Omental fat pad (tissue), 4 donors: ENCODE measurements around the gene FLVCR2. TPM values are rescaled to one million over a fixed set of nuclear protein-coding genes. Genes with fewer than 3 reads are reported as not detected.
"Not testable (repeated sequence)": the region's sequence is repeated elsewhere in the genome, so short reads cannot be mapped to it uniquely, and the experiment has no call there.

Experiments
- ATAC-seq: fragments of 150-250 bp; one replicate; pipeline ENCODE4 v1.9.1; 2016; ENCODE audit warnings: mild to moderate bottlenecking, moderate library complexity; ENCODE audit not compliant: low FRiP score
- DNase-seq: peaks from one replicate; pipeline ENCODE4 v3.0.0-alpha.2; 2019; ENCODE audit warnings: low spot score
- small RNA-seq: library from RNA; depleted of rRNA; stranded (forward); fragments of <200 nt; gene quantifications from one replicate; pipeline ENCODE3, GENCODE V24; 2016
- total RNA-seq, 4 donors: library from RNA; depleted of rRNA; stranded (reverse); fragments of >200 nt; gene quantifications; one replicate each; pipeline ENCODE4 v1.1.0, GENCODE V29; 2016
- TF ChIP-seq, protein P1 (sequence below), 3 donors: fragments of 450-650 bp; IDR thresholded peaks; one replicate each; pipeline ENCODE4 v1.5.1; 2016 to 2017; ENCODE audit warnings: antibody characterized with exemption in 3 of 3, mild to moderate bottlenecking in 3 of 3, moderate library complexity in 2 of 3

Gene FLVCR2
- total RNA-seq, 4 donors from 2014 or later, result 5.8 to 25.6 (median 11.8) TPM

DNA sequence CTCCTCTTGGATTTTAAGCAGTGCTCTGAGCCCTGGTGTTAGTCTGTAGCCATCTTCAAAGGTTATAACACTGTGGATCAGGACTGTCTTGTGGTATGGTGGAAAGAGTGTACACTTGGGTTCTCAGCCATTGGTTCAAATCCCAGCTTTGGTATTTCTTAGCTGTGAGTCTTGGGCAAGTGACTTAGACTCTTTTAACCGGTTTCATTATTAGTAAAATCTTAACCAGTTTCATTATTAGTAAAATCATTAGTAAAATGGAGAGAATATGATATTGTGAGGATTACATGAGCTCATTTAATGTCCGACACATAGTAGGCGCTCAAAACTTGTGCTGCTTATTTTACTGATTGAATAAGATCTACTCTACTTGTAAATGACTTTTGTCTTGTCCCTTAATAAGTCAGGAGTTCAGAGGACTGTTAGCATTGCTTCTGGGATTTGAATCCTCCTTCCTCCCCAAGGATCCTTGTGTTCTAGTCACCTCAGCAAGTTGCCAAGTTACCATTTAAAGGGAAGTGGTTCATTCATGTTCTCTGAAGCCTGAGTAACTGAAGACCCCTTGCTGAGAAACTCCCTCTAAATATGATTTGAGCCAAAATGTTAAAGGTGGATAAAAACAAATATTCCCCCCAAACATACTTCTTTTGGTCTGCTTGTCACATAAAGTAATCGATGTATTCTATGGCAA lies 95.1 kb downstream of the FLVCR2 start:
- DNase-seq (no peak), ATAC-seq (no peak)
- TF ChIP-seq, protein P1, sequence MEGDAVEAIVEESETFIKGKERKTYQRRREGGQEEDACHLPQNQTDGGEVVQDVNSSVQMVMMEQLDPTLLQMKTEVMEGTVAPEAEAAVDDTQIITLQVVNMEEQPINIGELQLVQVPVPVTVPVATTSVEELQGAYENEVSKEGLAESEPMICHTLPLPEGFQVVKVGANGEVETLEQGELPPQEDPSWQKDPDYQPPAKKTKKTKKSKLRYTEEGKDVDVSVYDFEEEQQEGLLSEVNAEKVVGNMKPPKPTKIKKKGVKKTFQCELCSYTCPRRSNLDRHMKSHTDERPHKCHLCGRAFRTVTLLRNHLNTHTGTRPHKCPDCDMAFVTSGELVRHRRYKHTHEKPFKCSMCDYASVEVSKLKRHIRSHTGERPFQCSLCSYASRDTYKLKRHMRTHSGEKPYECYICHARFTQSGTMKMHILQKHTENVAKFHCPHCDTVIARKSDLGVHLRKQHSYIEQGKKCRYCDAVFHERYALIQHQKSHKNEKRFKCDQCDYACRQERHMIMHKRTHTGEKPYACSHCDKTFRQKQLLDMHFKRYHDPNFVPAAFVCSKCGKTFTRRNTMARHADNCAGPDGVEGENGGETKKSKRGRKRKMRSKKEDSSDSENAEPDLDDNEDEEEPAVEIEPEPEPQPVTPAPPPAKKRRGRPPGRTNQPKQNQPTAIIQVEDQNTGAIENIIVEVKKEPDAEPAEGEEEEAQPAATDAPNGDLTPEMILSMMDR (IDR thresholded peaks at IDR 0.05), result no peak

DNA sequence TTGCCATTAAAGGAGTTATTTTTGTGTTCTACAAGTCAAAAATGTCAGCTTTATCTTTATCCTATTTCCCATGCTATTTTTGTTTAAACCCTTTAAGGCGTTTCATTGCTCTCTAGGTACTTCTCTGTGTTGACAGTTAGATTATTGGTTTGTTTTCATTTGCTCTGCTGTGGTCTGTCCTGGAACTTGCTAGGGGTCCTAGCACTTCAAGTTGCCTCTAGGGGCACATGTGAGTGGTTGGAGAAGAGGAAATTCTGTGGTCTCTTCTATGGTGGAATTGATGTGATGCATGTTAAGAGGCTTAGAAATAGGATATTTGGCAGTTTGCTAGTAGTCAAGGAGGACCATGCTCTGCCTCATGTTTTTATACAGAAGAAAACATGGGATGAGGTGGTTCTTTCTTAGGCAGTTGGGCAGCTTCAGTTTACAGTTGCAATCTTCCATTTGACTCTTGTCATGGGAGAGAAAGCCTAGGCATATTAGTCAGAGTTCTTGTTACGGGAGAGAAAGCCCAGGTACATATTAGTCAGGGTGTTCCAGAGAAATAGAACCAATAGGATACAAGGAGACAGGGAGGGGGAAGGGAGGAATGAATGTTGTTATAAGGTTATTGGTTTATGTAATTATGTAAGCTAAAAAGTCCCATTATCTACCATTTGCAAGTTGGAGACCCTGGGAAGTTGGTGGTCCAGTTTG lies 97.0 kb downstream of the FLVCR2 start:
- no peak for ATAC-seq
- TF ChIP-seq, protein P1 (IDR thresholded peaks at IDR 0.05), result no peak

DNA sequence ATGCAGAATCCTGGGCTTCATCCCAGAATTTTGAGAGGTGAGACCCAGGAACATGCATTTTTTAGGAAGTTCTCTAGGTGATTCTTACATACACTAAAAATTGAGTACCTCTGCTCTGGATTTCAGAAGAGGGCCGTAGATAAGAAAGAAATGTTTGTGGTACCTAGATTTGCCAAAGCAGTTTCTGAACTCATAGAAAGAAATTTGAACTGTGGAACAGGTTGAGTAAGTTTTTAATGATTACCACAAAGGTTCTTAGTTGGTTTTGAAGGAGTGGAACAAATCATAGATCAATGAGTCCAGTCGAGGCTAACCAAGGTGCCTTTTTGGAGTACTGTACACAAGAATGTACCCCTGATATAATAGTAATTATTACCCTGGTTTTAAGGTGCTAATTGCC lies 107.5 kb downstream of the FLVCR2 start:
- DNase-seq (no peak), ATAC-seq (no peak)
- TF ChIP-seq, protein P1 (IDR thresholded peaks at IDR 0.05), result no peak

More for the DNA sequence above, 97.0 kb downstream of the FLVCR2 start:
- no peak for DNase-seq

DNA sequence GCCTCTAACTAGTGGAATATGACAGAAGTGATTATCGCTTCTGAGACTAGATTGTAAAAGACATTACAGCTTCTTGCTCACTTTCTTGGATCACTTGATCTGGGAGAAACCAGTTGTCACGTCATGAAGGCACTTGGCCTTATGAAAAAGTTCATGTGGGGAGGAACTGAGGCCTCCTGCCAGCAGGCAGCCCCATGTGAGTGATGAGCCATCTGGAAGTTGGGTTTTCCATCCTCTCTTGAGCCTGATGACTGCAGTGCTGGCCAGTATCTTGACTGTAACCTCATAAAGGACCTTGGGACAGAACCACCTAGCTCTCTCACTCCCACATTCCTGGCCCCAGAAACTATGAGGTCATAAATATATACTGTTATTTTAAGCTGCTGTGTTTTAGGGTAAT lies 110.6 kb downstream of the FLVCR2 start:
- TF ChIP-seq, protein P1 (IDR thresholded peaks at IDR 0.05), result no peak
- ATAC-seq (no peak), DNase-seq (no peak)

DNA sequence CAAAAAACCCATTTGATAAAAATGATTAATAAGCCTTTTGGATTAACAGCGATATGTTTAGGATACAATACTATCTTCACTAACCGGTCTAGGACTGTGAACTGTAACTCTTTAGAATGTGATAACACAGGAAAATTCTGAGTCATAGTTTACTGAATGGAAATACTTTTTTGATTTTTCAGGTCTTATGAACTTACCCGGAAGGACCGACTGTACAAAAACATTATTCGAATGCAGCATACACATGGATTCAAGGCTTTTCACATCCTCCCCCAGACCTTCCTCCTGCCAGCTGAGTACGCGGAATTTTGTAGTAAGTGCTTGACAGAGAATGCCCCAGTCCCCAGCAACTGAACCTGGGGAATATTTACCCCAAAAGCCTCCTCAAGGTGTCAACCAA lies 111.6 kb downstream of the FLVCR2 start:
- no peak for DNase-seq
- TF ChIP-seq, protein P1 (IDR thresholded peaks at IDR 0.05), result no peak
- ATAC-seq, result no peak

DNA sequence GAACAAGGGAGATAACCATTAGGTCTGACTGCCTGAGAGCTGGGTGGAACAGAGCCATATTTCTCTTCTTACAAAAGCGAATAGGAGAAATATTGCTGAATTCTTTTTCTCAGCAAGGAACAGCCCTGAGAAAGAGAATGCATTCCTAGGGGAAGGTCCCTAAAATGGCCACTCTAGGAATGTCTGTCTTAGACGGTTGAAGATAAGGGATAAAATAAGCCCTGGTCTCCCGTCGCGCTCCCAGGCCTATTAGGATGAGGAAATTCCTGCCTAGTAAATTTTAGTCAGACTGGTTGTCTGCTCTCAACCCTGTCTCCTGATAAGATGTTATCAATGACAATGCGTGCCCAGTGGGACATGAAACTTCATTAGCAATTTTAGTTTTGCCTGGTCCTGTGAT lies 116.6 kb downstream of the FLVCR2 start:
- ATAC-seq, DNase-seq: not testable (repeated sequence)

DNA sequence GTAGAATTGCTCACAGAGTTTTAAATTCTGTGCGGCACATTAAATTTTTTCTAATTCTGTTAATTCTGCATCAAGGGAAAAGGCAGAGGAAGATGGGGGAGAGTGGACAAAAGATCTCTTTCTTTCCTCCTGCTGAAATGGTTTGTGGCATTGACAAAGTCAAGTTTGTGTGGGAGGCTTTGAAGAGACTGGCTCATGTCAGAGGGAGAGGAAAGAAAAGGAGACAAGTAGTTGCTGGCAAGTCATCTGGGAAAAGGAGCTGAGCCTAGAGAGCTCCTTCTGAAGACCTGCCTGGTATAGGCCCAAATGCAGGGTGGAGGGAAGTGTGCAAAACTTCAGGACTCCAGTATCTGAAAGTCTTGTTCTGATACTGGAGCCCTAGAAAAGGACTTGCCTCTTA lies 119.0 kb downstream of the FLVCR2 start:
- ATAC-seq (no peak), DNase-seq (no peak)
- TF ChIP-seq, protein P1 (IDR thresholded peaks at IDR 0.05), result no peak

Small RNA genes lying within 50 kb of the gene (small RNA-seq; reads per million reads assigned to genes)
- 0.39 reads per million for gene RNA5SP387

Other genes starting within 250 kb of the FLVCR2 start
- gene JDP2, start 150.6 kb upstream of the FLVCR2 start, total RNA-seq, result 100 to 1,000 TPM in 1 of 4 donors, 10 to 100 TPM in 3; 59.7 to 141 (median 78.4) TPM
- gene BATF, start 56.2 kb upstream of the FLVCR2 start, total RNA-seq, result 10 to 100 TPM in 3 of 4 donors, 1 to 10 TPM in 1; 8.2 to 22.8 (median 12.9) TPM
- gene ERG28, start 82.3 kb downstream of the FLVCR2 start, total RNA-seq, result 1 to 10 TPM; 3.6 to 5.5 (median 5.1) TPM
- 10 to 100 TPM; 17.3 to 28.2 (median 22.2) TPM for gene TTLL5, start 82.6 kb downstream of the FLVCR2 start, total RNA-seq